HUES48 (cell line): Measurements from ENCODE around the gene L1CAM.
"Not testable (repeated sequence)": the region's sequence is repeated elsewhere in the genome, so short reads cannot be mapped to it uniquely, and the experiment has no call there.

Experiments used
- H3K27ac ChIP-seq: one replicate; pipeline ENCODE4 v1.7.0; 2013; ENCODE audit warnings: low read depth, low read length, inconsistent platforms
- H3K27me3 ChIP-seq: 2 replicates; pipeline ENCODE4 v1.6.1; 2013; ENCODE audit warnings: mild to moderate bottlenecking, low read length; ENCODE audit not compliant: control insufficient read depth, insufficient read depth
- H3K36me3 ChIP-seq: 2 replicates; pipeline ENCODE4 v1.6.1; 2013; ENCODE audit warnings: low read length; ENCODE audit not compliant: control insufficient read depth, insufficient read depth
- H3K4me1 ChIP-seq: 2 replicates; pipeline ENCODE4 v1.6.1; 2013; ENCODE audit warnings: mild to moderate bottlenecking, low read length; ENCODE audit not compliant: control insufficient read depth, insufficient read depth
- H3K4me3 ChIP-seq: 2 replicates; pipeline ENCODE4 v1.5.1; 2013; ENCODE audit warnings: mild to moderate bottlenecking, low read depth, low read length
- H3K9ac ChIP-seq: 2 replicates; pipeline ENCODE4 v1.6.1; 2013; ENCODE audit warnings: mild to moderate bottlenecking, low read depth, low read length, moderate library complexity
- H3K9me3 ChIP-seq: 2 replicates; pipeline ENCODE4 v1.6.1; 2013; ENCODE audit warnings: low read length; ENCODE audit not compliant: control insufficient read depth, insufficient read depth

The L1CAM gene

DNA sequence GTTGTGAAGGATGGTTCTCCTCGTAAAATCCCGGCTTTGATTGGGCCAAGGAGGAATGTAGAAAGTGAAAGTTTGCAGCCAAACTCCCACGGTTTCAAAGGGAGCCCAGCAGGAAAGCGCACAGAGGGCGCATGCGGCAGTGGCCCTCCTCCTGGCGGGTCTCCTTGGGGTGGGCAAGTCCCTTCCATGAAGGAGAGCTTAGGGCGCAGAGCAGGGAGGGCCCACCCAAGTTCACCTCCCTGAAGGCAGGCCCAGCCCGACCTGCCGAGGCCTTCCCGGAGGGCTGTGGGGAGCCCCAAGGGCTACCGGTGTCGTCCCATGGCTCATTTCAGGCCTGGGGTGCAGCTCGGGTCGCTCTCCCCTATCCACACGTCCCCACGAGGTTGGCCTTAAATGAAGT, 57.7 kb downstream of the L1CAM start:
- peaks cover 7% of the 10 kb centered on the region; the same call in 1 of the 2 replicates for H3K27me3 ChIP-seq
- peaks cover 28% of the 10 kb centered on the region for H3K9me3 ChIP-seq
- H3K27ac ChIP-seq, result peak overlapping the region; percentile 83
- peak overlapping the region; percentile 33; the same call in 1 of the 2 replicates for H3K9ac ChIP-seq
- H3K36me3 ChIP-seq, result no peaks in the 10 kb centered on the region
- peak overlapping the region; percentile 76 for H3K4me3 ChIP-seq
- peaks cover 22% of the 10 kb centered on the region for H3K4me1 ChIP-seq

DNA sequence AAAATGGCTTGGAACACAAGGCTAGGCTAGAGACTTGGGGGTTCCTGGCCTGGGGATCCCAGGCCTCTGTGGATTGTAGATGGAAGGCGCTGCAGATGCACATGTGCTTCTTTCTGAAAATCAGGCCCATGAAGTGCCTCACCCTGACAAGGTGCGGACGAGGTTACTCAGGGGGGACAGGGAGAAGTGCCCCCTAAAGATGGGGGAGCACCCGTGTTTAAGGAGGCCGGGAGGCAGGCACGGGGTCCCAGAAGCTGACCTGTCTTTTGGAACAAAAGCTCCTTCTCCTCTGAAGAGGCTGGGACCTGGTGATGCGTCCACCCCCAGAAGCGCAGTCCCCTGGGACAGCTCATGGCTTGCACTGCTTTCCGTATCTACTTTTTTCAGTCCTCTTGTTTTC, 58.1 kb downstream of the L1CAM start:
- Histone ChIP-seq H3K4me1 (peaks cover 22% of the 10 kb centered on the region), H3K9ac (no peak overlapping the region), H3K27me3 (peaks cover 7% of the 10 kb centered on the region; the same call in 1 of the 2 replicates), H3K36me3 (no peaks in the 10 kb centered on the region), H3K27ac (peak overlapping the region; percentile 83), H3K9me3 (peaks cover 28% of the 10 kb centered on the region), H3K4me3 (peak overlapping the region; percentile 76)

DNA sequence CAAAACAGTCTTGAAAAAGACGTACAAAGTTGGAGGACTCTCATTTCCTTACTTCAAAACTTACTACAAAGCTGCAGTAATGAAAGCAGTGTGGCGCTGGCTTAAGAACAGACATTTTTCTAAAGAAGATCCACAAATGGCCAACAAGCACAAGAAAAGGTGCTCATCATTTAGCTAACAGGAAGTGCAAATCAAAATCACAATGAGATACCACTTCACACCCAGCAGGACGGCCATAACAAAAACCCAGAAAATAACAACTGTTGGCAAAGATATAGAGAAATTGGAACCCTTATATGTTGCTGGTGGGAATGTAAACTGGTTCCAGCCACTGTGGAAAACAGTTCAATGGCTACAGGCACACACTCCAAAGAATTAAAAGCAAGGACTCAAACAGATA, 59.0 kb downstream of the L1CAM start:
- Histone ChIP-seq H3K27ac (peak overlapping the region; percentile 62), H3K9ac (no peak overlapping the region), H3K4me3 (peak overlapping the region; percentile 76), H3K9me3 (peaks cover 24% of the 10 kb centered on the region), H3K4me1 (peaks cover 22% of the 10 kb centered on the region), H3K36me3 (no peaks in the 10 kb centered on the region), H3K27me3 (peaks cover 7% of the 10 kb centered on the region; the same call in 1 of the 2 replicates)

DNA sequence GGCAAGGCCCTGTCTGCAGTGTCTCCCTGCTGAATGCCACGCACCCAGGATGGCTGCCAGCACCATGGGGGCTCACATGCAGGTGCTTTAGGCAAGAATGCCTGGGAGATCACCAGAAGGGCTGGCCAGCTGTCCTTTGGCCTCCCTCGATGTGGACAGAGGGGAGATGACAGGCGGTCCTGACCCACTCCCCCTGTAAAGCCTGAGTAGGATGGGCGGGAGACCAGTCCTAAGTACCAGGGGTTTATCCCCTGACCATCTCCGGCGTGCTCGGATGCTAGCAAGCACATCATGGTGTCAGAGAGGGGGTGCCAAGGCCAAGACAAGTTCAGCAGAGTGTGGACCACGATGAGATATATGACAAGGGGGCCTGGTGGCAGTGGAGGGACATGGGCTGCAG, 60.9 kb downstream of the L1CAM start:
- H3K4me1 ChIP-seq, result peaks cover 26% of the 10 kb centered on the region
- H3K9me3 ChIP-seq, result peaks cover 33% of the 10 kb centered on the region
- H3K27ac ChIP-seq, result no peak overlapping the region

DNA sequence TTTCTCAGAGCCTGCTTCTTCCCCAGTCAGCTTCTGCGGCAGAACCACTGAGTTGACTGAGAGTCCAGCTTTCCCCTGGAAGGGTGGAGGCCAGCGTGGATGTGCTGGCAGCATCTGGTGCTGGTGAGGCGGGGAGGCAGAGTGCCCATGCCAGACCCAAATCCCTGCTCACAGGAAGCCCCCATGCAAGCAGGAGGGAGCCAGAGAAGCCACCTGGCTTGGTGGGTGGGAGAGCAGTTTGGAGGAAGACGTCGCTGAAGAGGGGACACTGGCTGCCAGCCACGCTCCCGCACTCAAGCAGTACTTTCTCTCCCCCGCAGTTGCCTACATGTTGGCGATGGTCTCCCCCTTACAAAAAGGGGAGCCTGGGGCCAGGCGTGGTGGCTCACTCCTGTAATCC, 61.6 kb downstream of the L1CAM start:
- Histone ChIP-seq H3K27me3 (no peaks in the 10 kb centered on the region), H3K4me3 (no peak overlapping the region), H3K9me3 (peaks cover 35% of the 10 kb centered on the region), H3K36me3 (no peaks in the 10 kb centered on the region), H3K27ac (no peak overlapping the region), H3K9ac (no peak overlapping the region), H3K4me1 (peaks cover 26% of the 10 kb centered on the region)

More for the DNA sequence above, 60.9 kb downstream of the L1CAM start:
- H3K4me3 ChIP-seq, result no peak overlapping the region
- no peaks in the 10 kb centered on the region for H3K36me3 ChIP-seq
- H3K9ac ChIP-seq, result no peak overlapping the region
- no peaks in the 10 kb centered on the region for H3K27me3 ChIP-seq

DNA sequence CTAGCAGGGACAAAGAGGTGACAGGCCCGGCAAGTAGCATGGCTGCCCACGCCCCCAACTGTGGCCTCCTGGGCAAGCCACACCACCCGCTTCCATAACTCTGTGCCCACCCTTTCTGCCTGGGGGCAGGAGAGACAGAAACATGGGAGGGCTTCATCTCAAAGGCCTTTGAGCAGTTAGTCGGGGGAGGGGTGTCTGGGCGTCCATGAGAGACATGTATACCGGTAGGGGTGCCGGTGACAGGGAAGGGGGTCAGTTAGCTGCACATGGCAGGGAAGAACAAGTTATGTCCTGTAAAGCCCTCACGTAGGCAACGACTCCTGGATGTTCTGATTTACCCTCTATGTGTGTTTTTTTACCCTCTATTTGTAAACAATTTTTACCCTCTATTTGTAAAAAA, 64.9 kb downstream of the L1CAM start:
- H3K27me3 ChIP-seq, result no peaks in the 10 kb centered on the region

DNA sequence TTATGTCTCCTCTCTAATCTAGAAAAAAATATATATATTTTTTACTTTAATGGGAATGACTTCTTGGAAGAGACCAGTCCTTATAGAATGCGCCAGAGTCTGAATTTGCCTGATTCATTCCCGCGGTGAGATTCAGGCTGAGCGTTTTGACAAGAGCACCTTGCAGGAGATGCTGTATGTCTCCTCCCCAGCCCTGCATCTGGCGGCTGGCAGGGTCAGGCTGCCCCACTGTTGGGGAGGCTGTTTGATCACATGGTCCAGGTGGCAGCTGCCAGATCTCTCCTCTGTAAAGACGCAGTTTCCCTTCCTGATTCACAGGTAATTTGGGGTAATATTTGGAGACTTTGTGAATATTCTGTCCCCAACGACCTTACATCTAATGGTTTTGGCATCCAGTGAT, 65.4 kb downstream of the L1CAM start:
- no peak overlapping the region for H3K4me3 ChIP-seq
- no peak overlapping the region for H3K27ac ChIP-seq
- H3K9ac ChIP-seq, result no peak overlapping the region

More for the DNA sequence above, 64.9 kb downstream of the L1CAM start:
- Histone ChIP-seq H3K4me1 (peaks cover 17% of the 10 kb centered on the region; the same call in 1 of the 2 replicates), H3K4me3 (no peak overlapping the region), H3K27ac (no peak overlapping the region), H3K9me3 (peaks cover 43% of the 10 kb centered on the region), H3K9ac (no peak overlapping the region), H3K36me3 (no peaks in the 10 kb centered on the region)

DNA sequence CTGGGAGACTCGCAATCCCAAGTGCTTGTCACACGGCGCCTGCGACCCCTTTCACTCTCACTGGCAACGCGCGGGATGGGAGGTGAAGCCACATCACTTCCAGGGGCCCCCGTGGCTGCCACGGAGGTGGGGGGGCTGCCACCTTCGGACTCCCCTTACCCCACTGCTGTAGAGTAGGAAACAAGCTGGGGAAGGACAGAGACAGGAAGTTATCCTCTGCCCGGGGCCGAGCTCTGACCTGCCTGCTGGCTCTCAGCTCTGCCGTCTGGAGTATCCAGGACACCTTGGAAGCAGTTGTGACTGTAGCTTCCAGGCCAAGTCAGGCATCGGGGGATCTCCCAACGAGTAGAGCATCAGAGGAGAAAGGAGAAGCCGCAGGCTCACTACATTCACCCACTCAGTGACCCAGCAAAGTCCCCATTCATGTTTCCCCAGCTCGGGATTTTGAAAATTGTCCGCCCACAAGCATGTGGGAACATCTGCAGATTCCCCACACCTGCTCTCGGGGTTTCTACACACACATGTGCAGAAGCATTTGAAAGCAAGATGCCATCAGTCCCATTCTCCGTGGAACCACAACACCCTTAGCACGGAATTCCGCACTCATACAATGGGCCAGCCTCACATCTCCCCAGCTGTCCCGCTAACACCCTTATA, 66.5 kb downstream of the L1CAM start:
- Histone ChIP-seq H3K9ac (peak overlapping the region; percentile 39; the same call in 1 of the 2 replicates), H3K4me1 (peaks cover 7% of the 10 kb centered on the region; the same call in 1 of the 2 replicates), H3K36me3 (no peaks in the 10 kb centered on the region), H3K27ac (peak overlapping the region; percentile 67), H3K4me3 (peak overlapping the region; percentile 48), H3K9me3 (peaks cover 38% of the 10 kb centered on the region), H3K27me3 (no peaks in the 10 kb centered on the region)

More for the DNA sequence above, 65.4 kb downstream of the L1CAM start:
- H3K9me3 ChIP-seq, result peaks cover 41% of the 10 kb centered on the region
- peaks cover 14% of the 10 kb centered on the region; the same call in 1 of the 2 replicates for H3K4me1 ChIP-seq
- no peaks in the 10 kb centered on the region for H3K27me3 ChIP-seq
- no peaks in the 10 kb centered on the region for H3K36me3 ChIP-seq

DNA sequence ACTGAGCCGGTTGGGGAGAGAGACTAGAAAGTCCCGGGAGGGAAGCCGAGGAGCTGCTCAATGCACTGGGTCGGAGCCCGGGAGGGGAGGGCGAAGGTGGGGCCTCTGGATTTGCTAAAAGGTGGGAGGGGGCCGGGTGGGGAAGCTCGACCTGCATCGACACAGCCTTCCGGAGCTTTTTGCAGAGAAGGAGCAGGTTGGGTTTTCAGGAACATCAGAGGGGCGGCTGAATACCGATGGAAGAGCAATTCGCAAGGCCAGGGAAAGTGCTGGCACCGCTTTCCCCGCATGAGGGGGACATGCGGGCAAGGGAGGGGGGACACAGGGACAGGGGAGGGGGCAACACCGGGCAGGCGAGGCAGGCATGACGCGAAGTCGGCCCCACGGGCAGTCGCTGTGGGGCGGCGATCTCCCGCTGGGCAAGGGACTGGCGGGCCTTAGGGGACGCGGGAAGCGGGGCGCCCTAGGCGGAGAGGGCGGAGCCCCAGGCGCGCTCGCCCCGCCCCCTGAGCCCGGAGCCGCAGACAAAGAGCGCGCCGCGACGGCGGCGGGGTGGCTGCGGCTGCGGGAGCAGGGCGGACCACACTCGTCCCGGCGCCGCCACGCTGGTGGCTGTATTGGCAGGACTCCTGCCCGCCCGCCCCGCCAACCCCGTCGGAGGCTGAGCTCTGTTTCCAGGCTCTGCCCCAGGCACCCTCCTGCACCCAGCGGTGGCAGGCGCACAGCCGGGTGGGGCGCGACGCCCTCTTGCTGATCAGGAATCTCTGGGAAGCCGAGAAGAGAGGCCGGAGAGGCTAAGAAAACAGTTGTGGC, 67.2 kb downstream of the L1CAM start:
- H3K36me3 ChIP-seq, result no peaks in the 10 kb centered on the region
- H3K9me3 ChIP-seq, result peaks cover 31% of the 10 kb centered on the region
- peaks cover 7% of the 10 kb centered on the region; the same call in 1 of the 2 replicates for H3K4me1 ChIP-seq
- H3K27ac ChIP-seq, result peak overlapping the region; percentile 67
- peak overlapping the region; percentile 39; the same call in 1 of the 2 replicates for H3K9ac ChIP-seq
- H3K27me3 ChIP-seq, result no peaks in the 10 kb centered on the region
- peak overlapping the region; percentile 48 for H3K4me3 ChIP-seq

DNA sequence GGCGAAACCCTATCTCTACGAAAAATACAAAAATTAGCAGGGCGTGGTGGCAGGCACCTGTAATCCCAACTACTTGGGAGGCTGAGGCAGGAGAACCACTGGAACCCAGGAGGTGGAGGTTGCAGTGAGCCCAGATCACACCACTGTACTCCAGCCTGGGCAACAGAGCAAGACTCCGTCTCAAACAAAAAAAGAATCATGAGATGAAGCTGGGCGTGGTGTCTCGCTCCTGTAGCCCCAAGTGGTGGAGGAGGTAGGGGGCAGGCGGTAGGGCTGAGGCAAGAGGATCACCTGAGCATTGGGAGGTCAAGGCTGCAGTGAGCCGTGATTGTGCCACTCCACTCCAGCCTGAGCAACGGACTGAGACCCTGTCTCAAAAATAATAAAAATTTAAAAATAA, 67.9 kb downstream of the L1CAM start:
- H3K27ac ChIP-seq, H3K36me3 ChIP-seq, H3K4me1 ChIP-seq, H3K9ac ChIP-seq, H3K27me3 ChIP-seq, H3K4me3 ChIP-seq: not testable (repeated sequence)
- peaks cover 35% of the 10 kb centered on the region for H3K9me3 ChIP-seq
